ENCODE data around the gene SHROOM1.

SHROOM1 gene

DNA sequence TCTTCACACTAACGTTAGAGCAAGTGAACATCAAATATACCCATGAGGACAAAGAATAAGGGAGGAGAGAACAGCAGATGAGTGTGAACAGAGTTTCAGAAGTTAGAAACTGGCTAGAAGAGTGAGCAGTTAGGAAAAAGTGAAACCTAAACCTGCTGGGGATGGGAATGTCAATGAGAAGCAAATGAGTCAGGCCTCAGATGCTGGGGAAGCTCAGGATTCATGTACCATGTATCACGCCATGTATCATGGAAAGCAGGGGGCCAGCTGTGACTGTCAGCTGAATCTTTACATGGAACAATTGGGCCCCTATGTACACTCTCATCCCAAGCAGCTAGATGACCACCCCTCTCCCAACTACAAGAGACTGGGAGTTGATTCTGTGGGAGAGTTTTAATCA, 19.6 kb upstream of the SHROOM1 start:
- DNase-seq (ENCODE audit: low read depth), result no peak

DNA sequence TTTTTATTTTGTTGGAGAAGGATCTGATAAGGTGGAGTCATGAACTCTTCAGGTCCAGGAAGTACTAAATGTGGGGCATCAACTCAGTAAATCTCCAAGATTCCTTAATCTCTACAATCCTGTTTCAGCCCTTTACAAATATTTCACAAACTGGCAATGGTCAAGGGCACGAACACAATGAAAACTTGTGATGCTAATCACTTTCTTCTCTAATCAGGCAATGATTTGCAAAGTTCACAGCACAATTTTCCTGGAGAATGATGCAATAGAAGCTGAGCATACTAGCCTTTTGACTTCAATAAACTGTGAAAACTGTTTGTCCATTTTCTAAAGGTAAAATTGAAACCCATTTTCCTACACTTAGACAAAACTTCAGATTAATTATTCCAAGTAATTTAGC, 18.9 kb upstream of the SHROOM1 start:
- no peak for DNase-seq (ENCODE audit: low read depth)

DNA sequence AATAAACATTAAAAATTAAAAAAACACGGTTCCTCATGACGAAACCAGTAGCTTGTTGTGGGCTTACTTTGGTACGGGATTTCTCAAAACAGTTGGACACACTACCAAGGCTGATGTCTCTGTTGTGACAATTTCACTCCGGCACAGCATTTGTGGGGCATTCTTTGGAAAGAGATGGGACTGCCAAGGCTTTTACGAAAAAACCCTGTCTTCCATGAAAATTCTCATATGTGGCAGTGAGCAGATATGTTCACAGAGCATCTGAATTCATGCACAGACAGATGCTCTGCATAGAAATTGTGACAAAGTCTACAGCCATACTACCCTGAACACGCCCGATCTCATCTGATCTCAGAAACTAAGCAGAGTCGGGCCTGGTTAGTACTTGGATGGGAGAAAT, 17.8 kb upstream of the SHROOM1 start:
- DNase-seq (ENCODE audit: low read depth), result no peak

DNA sequence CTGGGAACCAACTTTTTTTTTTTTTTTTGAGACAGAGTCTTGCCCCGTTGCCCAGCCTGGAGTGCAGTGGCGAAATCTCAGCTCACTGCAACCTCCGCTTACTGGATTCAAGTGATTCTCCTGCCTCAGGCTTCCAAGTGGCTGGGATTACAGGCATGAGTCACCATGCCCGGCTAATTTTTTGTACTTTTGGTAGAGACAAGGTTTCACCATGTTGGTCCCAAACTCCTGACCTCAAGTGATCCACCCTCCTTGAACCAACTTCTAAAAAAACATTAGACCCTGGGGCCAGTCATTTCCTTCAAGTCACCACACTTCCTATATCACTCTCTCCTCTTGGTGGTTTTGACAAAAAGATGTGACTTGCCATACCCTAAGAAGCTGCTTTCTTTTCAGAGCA, 10.9 kb upstream of the SHROOM1 start:
- DNase-seq (ENCODE audit: low read depth), result no peak

DNA sequence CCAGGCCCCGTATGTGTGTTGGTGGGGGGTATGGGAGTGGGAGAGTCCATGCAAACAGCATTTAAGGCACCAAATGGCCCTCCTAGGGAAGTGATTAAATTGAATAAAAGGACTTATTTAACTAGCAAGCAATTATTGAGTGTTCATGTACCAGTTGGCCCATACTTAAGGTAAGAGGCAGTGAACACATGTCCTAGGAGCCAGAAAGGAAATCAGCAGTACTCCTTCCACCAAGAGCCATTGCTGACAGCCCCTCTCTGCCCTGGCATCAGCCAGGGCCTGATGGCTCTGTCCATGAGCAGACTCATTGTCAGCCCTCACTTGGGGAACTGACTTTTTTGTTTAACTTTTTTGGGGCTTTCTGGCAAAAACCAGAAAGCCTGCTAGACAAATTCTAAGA, 10.4 kb upstream of the SHROOM1 start:
- DNase-seq (ENCODE audit: low read depth), result no peak

DNA sequence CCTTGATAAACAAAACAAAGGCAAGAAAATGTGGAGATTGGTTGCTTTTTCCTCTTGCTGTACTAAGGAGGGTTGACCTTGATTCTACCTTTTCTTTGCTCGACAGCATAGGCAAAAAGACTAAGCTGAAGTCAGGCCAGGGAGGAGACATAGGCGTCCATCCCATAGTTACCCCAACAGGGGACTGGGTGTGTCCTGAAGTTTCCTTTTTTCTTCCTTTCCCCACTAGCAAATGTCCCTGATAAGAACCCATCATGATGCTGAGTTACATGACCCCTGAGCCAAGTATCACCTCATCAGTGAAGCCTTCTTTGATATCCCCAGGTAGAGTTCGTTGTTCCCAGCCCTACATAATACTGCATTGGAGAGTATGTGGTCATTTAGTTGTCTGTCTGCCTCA, 9.9 kb upstream of the SHROOM1 start:
- DNase-seq (ENCODE audit: low read depth), result no peak

DNA sequence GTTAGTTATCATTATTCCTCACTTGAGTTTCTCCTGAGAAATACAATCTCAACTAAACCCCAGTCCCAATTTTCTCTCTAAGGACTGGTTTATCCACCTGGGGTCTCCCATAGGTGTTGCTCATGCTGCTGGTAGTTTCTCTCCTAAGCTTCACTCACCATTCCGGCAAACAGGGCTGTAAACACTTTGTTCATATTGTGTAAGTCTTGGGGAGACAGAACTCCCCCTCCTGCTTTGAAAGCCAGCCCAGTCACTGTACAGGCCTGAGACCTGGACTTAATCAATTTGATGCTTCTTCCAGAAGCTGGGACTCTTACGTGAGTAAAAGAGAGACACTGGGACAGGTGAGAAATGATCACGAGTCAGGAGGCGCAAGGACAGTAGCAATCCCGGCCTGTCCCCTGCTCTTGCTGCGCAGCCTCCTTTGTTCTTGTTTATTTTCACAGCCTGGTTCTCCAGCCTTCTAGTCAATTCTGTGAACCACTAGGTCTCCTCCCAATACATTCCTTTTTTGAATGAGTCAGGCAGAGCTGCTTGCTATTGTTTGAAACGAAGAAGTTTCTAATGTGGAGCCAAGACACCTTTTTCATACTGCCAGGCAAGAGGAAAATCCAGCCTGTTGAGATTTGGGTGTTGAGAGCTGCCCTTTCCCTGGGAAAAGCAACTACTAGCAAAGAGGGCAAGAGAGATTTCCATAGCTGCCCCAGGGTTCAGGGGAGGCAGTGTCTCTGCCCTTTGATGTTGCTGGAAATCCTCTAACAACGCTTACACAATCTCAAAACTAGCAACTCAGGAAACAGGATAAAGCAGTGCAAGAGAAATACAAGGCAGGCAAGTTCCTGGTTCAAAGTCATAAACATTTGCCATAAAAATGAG, 9.2 kb upstream of the SHROOM1 start:
- DNase-seq (ENCODE audit: low read depth), result no peak

DNA sequence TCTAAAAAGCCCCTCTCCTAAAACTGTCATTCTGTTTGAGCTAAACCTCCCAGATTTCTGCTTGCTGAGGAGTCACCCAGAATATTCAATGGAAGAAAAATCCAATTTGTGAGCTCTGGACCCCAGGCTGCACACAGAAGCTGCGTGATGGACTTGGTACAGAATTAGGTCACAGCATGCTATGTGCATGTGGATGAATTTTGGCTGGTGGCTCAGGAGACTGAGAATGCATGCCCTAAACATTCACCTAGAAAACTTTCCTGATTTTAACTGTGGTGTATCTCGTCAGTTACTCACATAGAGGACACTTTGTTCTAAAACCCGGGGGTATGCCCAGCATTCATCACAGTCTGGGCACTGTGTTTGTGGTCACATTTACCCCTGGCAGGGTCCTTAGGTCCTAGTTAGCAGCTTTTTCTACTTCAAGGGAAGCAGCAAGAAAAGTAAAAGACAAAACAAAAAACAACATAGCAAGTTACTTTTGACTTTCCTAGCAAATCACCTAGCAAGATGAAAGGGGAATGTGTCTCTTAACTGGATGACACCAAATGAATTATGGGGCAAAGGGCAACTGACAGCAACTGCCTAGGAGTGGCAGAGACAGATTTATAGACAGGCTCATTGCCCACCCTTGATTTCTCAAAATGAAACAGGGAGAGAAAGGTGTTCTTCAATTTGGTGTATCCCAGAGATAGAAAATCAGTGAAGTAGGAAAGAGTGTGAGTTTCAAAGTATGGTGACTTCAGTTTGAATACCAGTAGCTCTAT, 8.3 kb upstream of the SHROOM1 start:
- no peak for DNase-seq (ENCODE audit: low read depth)

DNA sequence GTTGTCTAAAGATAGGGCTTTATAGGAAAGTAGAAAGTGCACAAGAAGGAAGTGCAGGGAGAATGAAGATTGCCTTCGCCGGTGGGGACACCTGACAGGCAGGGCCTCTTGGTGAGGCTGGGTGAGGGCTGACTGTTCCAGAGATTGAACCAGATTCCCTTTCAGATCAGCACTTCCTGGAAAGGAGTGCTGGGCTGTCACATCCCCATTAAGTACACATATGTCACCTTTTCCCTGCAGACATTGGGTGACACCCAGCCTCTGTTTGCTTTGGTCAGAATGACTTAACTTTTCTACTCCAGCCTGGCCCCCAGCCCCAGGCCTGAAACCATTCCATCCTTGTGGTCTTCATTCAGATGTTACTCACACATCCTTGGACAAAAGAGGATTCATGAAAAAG, 7.4 kb upstream of the SHROOM1 start:
- DNase-seq (ENCODE audit: low read depth), result no peak

DNA sequence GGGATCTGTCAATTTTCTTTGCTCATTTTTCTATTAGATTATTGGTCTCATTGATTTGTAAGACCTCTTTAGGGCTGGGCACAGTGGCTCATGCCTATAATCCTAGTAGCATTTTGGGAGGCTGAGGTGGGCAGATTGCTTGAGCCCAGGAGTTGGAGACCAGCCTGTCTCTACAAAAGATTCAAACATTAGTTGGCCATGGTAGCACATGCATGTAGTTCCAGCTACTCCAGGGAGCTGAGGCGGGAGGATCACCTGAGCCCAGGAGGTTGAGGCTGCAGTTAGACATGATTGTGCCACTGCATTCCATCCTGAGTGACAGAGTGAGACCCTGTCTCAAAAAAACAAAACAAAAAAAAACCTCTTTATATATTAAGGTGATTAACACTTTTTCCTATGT, 6.4 kb upstream of the SHROOM1 start:
- no peak for DNase-seq (ENCODE audit: low read depth)

DNA sequence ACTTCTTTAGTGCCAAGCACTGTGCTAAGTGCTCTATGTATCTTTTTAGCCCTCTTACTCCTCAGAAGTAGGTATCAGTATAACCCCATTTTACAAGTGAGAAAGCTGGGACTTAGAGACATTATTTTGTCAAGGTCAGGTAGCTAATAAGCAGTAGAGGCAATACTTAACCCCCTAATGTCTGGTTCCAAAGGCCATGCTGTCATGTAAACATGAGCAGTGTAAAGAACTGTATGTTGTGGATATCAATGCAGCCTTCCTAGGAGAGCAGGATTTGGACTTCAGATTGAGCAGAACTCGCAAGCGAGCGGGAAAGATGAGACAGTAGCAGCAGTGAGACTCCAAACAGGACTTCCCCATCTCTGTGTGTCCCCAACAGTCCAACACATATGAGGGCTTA, 3.6 kb upstream of the SHROOM1 start:
- no peak for DNase-seq (ENCODE audit: low read depth)

DNA sequence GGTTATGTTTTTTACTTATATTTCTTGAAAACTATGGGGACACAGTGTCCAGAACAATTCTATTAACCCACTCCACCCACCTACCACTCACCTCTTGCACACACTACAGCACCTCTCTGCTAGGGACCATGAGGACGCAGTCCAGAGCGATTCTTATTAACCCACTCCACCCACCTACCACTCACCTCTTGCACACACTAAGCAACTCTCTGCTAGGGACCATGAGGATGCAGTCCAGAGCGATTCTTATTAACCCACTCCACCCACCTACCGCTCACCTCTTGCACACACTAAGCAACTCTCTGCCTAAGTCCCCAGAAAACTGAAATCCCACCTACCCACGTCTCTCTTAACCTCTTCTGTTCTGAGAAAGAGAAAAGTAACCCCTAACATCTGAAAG, 2.2 kb upstream of the SHROOM1 start:
- DNase-seq (ENCODE audit: low read depth), result no peak

DNA sequence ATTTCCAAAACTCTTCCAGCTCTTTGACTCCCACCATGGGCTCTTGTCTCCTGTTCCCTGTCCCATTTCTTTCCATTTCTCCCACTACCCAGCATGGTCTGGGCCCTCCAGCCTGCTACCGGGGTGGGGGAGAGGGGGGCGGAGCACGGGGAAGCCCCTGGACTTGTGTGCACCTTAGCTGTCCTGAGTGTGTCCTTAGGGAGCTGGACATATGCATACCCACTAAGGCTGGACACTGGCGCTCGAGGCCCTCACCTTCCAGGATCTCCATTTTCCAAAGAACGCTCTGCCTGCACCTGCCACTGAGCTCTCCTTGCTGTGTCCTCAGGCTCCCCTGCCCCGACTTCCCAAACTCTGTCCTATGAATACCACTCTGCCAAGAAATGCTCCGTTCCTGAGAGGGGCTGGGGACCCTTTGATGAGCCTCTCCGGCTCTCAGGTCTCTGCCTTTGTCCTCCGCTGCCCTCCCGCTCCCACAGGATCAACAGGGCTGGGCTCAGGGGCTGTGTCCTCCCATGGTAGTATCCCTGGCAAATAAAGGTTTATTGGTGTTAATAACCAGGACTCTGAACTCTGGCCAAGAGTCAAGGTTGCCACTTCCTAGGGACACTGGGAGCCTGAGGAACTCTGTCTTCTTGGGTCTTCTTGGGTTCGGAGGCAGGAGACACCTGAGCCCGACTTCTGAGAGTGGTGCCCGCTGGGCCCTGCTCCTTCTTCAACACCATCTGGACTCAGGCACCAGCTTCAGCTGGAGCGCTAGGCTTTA, 831 bp upstream of the SHROOM1 start:
- no peak for DNase-seq (ENCODE audit: low read depth)

DNA sequence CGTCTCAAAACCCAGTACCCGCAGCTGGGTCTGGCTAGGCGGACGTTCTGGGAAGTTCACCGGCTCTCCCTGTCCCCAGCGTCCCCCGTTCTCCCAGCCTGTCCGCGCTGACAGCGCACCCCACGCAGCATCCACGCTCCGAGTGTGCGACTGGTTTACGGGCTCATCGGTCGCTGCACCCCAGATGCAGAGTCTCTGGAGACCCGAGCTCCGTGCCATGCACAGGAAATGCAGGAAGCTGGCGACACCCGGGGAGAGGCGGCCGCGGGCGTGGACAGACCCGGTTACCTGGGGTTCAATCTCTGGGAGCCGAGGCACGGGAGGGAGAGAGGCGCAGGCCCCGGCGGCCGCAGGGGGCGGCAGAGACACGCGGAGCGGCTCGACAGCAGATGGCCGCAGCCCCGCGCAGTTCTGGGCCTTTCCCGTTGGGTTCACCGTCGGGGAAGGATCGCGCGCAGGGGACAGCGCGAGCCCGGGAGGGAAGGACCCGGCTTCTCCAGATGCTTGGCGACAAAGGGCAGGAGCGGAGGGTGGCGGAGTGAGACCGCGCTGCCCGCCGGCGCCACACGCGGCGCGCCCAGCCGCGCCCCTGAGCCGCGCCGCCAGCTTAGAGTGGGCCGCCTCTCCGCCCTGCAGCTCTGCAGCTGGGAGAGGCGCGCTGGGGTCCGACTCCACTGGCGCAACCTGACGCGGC, 558 bp downstream of the SHROOM1 start:
- no peak for DNase-seq (ENCODE audit: low read depth)

DNA sequence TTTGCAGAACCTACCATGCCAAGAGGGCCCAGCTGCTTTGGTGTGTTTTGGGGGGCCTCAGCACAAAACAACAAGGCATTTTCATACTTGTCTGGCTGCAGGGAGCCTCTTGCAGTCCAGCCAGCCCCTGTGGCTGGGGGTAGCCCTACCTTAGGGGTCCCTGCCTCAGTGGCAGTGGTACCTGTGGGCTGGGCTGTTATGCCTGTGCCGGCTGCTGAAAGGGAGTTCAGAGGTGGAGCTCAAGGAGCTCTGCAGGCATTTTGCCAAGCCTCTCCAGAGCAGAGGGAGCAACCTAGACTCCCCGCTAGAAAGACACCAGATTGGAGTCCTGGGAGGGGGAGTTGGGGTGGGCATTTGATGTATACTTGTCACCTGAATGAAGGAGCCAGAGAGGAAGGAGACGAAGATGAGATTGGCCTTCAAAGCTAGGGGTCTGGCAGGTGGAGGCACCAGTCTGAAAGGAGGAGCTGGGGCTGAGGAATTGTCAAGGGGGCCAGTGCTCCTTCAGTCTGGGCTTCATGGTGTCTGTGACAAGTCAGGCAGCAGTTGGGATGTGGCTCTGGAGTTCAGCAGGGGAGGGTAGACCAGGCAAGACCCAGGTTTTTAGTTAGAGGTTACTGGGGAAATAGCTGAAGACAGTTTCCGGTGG, 1.5 kb downstream of the SHROOM1 start:
- no peak for DNase-seq (ENCODE audit: low read depth)

DNA sequence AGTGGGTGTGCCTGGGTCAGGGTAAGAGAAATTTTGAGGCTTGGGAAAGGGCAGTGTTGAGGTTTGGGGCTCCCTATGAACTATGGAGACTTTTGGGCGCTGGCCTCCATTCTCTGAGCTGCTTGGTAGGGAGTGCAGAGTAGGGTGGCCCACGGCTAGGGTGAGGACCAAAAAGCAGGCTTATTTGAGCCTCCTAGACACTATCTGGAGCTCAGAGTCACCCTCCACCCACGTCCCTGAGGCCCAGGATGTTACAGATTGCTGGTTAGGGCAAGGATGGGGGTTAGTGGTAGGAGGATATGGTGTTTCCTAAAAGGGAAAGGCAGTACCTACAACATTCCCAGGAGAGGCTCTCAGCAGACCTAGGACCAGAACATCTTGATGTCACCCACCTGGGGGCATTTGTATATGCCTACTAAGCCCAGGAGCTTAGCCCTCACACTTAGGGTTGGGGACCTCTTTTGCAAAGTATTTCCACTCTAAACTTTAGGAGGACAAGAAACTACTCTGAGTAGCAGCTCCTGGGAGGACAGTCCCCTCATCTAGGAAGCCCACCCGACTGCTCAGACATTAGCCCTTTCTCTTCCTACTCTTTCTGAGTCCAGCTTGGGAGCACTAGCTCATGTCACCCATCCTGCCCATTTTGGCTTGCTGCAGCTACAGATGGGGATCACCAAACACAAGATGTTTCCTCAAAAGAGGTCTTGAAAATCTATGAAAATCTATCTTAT, 2.3 kb downstream of the SHROOM1 start:
- DNase-seq (ENCODE audit: low read depth), result no peak

DNA sequence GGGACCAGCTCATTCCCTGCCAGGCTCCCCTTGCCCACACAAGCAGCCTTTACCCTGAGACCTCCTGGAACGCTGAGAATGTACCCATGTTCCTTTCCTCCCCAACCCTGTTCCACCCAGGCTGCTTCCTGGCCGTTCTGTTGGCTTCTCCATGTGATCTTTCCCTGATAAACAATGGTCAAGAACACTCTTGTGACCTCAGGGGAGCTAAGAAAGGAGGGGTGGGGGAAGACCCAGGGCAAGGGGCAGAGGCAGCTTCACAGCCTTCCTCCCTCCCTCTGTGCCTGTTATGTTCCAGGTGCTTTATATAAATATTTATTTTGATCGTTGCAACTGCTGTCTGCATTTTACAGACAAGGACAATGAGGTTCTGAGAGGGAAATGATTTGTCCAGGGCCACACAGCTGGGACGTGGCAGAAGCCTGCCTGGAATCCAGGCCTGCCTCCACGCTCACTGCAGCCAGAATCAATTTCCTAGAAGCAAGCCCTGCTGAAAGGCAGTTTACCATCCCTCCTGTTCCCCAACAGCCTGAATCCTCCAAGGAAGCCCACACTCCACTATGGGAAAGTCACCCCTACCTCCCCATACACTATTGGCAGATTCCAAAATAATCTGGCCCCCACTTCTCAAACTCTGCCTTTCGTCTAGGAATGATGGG, 3.9 kb downstream of the SHROOM1 start:
- no peak for DNase-seq (ENCODE audit: low read depth)

DNA sequence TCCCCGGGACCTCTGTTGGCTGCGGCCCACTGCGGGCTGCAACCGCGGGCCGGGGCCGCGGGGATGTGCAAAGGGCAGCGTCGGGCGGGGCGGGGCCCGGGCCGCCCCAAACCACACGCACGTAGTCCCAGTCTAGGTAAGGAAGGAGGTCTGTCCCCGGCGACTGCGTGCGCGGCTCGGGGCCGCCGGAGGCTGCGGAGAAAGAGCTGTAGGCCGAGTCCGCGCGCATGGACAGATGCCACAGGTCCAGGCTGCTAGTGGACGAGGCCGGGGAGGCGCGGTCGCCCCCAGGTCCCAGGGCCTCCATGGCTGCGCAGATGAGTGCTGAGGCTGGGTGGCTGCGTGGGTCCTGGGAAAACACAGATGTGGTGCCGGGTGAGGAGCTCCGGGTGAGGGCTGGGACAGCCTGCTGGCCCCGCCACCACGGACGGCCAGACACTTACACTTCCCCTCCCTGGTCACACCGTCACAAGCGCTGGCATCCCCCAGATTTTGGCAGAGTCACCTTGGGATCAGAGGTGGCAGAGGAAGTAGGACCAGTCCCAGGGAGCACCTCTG, 4.5 kb downstream of the SHROOM1 start:
- no peak for DNase-seq (ENCODE audit: low read depth)

DNA sequence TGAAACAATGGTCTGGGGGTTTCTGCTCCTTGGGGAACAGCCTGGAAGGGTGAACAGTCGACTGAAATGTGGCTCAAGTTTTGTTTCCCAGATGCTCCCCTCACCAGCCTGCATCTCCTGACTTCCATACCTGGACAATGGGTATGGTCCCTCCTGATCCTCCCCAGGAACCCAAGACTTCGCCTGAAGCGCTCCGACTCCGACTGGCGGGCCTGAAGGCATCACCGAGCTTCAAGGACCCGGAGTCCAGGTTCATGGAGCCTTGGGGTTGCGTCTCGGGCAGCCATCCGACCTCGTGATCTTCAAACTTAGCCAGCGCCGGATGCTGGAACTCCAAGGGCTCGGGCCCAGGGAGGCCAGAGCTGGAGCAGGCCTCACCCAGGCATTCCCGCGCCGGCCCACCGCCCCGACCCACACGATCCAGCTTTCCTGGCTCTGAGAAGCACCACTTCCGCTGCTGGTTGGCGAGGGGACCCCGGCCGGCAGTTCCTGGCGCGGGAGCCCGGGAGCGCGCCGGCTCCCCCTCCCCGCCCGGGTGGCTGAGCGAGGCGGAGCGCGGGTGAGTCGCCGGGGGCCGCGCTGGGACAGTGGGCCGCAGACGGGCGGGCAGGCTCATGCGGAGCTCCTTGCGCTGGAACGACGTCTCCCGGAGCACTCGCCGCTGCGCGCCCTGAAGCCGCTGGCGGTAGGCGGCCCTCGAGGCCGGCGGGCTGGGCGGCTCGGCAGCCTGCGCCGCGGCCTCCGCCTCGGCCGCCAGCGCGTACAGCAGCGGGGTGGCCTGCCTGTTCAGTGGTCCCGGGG, 5.2 kb downstream of the SHROOM1 start:
- no peak for DNase-seq (ENCODE audit: low read depth)

All from GM04504 (cell line).